ENCODE measurements around the gene DRAXIN.

The DRAXIN gene

DNA sequence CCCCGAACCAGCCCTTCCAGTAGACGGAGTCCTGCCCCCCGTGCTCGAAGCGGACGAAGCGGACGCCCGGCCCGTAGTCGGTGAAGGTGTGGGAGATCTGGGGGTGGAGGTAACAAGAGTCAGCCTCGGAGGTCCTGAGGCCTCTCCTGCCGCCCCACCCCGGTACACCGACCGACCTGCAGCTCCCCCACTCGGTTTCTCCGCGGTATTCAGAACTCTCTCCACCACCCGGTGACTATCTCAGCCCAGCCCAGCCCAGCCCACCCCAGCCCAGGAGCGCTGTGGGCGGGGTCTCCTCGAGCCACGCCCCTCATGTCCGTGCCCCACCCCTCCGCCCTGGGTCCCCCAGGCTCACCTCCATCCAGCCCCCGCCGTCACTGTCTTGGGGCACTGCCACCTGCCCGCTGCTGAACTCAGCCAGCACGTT, 42.8 kb upstream of the DRAXIN start:
- Histone ChIP-seq H3K36me3 (no peaks in the 10 kb centered on the region), H4K20me1 (peaks cover 2% of the 10 kb centered on the region; the same call in 1 of the 2 replicates), H3K27me3 (peaks cover 36% of the 10 kb centered on the region), H3K9me3 (no peaks in the 10 kb centered on the region), H3K4me1 (peaks cover 30% of the 10 kb centered on the region), H3K4me2 (no peak overlapping the region), H3K27ac (no peak overlapping the region), H3K9ac (no peak overlapping the region), H3K4me3 (no peak overlapping the region)
- TF ChIP-seq Cebpa-rat (IDR thresholded peaks at IDR 0.05), result no peak

DNA sequence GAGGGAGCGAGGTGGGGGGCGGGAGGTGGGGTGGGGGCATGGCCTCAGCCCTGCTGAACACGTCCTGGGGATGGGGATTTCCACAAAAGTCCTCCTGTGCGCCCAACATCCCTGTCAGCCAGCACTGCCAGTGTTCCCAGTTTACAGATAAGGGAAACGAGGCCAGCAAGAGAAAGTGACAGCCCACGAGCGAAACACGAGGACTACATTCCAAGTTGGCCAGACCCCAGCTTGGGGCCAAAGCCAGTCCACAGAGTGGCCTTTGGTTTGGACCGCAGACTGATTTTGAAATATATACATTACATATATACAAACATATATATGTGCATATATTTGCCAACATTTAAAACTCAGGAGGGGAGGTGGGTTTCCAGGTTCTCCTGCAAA, 42.3 kb upstream of the DRAXIN start:
- no peak overlapping the region for H3K4me2 ChIP-seq
- H3K4me3 ChIP-seq, result no peak overlapping the region
- H3K27ac ChIP-seq, result no peak overlapping the region
- peaks cover 35% of the 10 kb centered on the region for H3K4me1 ChIP-seq
- H3K36me3 ChIP-seq, result no peaks in the 10 kb centered on the region
- H4K20me1 ChIP-seq, result peaks cover 5% of the 10 kb centered on the region; the same call in 1 of the 2 replicates
- TF ChIP-seq Cebpa-rat (IDR thresholded peaks at IDR 0.05), result no peak
- H3K9me3 ChIP-seq, result no peaks in the 10 kb centered on the region
- peaks cover 41% of the 10 kb centered on the region for H3K27me3 ChIP-seq
- no peak overlapping the region for H3K9ac ChIP-seq

DNA sequence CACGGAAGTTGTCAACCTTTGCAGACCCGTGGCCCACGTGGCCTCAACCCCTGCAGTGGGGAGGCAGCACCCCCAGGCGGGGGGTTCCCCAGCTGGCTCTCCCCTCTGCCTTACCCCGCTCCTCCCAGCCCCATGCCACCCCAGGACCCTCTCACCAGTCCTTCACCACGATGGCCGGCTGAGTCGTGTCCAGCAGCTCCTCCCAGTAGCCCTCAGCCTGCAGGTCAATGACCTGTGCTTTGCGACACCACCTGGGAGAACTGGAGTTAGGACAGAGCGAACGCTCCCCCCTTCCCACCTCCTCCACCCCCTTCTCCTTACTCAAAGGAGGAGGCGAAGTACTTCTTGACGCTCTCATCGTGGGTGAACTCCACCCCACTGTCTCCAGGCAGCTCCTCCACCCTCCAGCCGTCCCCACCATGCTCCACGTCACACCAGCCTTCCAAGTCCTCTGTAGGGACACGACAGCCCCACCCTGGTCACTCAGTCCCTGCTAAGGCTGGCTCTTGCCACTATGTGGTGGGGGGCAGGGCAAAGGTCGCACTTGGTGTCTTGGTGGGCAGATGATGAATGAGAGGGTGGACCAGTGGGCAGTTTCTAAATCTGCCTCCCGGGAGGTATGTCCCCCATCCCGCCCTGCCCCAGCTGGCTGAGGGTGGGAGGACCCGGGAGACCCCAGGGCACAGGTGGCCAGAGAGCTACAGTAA, 41.7 kb upstream of the DRAXIN start:
- Histone ChIP-seq H3K27me3 (peaks cover 44% of the 10 kb centered on the region), H3K4me1 (peaks cover 35% of the 10 kb centered on the region), H3K9ac (no peak overlapping the region), H3K4me2 (peak overlapping the region; percentile 65), H3K4me3 (no peak overlapping the region), H4K20me1 (peaks cover 5% of the 10 kb centered on the region; the same call in 1 of the 2 replicates), H3K36me3 (no peaks in the 10 kb centered on the region), H3K27ac (no peak overlapping the region), H3K9me3 (no peaks in the 10 kb centered on the region)
- no peak for TF ChIP-seq Cebpa-rat (IDR thresholded peaks at IDR 0.05)

DNA sequence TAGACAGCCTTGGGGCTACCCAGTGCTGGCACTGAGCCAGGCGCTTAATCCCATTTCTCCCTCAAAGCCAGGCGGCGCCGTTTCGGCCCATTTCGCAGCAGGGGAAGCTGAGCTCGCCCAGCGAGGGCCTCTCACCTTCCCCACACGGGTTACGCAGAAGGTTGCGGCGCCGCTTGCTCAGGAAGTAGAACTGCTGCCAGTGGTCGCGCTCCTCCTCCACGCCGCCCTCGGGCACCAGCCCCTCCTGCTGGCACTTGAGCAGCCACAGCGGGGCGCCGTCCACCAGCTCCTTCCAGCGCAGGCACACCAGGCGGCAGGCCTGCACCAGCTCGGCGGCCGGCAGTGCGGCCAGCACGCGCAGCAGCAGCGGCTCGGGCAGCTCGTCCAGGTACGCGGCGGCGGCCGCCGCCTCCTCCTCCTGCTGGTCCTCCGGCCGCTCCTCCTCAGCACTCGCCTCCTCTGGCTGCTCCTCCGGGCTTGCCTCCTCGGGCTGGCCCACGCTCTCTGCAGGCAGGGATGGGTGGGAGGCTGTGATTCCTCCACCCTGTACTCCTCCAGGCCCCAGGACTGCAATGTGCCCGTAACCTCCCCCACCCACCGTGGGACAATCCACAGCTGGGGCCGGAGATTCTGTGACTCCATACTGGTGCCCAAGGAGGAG, 41.0 kb upstream of the DRAXIN start:
- no peak overlapping the region for H3K4me3 ChIP-seq
- H3K27ac ChIP-seq, result no peak overlapping the region
- peak overlapping the region; percentile 65 for H3K4me2 ChIP-seq
- no peak for TF ChIP-seq Cebpa-rat (IDR thresholded peaks at IDR 0.05)
- no peak overlapping the region for H3K9ac ChIP-seq
- peaks cover 38% of the 10 kb centered on the region for H3K4me1 ChIP-seq
- no peaks in the 10 kb centered on the region for H3K36me3 ChIP-seq
- H4K20me1 ChIP-seq, result peaks cover 5% of the 10 kb centered on the region; the same call in 1 of the 2 replicates
- peaks cover 44% of the 10 kb centered on the region for H3K27me3 ChIP-seq
- H3K9me3 ChIP-seq, result no peaks in the 10 kb centered on the region

DNA sequence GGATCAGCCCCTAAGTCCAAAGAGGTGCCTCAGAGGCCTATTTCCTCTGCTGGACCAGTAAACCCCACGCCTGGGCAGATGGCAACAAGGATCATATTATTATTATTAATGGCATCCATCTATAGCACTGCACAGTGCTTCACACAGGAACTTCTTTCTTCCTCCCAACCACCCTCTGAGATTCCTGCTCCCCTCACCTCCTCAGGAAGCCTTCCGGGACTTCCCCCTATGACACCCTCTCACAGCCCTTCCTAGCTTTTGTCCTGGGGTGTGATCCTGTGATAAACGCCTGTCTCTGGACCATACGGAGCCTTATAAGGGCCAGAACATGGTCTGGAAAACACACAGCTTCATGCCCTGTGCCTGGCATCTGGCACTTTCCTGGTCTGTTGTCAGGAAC, 40.5 kb upstream of the DRAXIN start:
- peaks cover 9% of the 10 kb centered on the region for H4K20me1 ChIP-seq
- TF ChIP-seq Cebpa-rat (IDR thresholded peaks at IDR 0.05), result no peak
- no peak overlapping the region for H3K27ac ChIP-seq
- H3K9ac ChIP-seq, result no peak overlapping the region
- no peaks in the 10 kb centered on the region for H3K36me3 ChIP-seq
- H3K4me2 ChIP-seq, result peak overlapping the region; percentile 65
- H3K4me1 ChIP-seq, result peaks cover 44% of the 10 kb centered on the region
- peaks cover 44% of the 10 kb centered on the region for H3K27me3 ChIP-seq
- no peak overlapping the region for H3K4me3 ChIP-seq
- H3K9me3 ChIP-seq, result no peaks in the 10 kb centered on the region

DNA sequence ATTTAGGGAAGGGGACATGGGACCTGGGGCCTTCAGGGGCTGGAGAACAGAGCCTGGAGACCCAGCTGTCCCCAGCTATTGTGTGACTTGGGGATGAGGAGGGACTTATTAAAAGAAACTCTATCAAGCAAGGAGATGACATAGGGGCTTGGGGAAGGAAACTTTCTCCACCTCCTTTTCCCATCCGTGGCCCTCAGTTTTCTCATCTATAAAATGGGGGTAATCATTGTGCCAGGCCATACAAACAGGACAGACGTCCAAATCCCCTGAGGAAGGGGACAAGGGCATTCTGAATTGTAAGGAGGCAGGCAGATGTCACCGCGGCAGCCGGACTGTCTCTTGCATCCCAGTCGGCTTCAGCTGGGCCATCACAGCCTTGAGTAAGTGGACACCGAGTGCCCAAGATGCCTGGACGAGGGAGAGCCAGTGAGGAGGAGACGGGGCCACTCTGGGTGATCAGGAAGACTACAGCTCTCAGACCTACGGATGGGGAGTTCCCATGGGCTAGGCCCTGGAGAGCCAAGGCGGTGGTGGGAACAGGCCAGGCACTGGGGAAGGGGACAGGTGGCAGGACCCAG, 39.2 kb upstream of the DRAXIN start:
- H3K4me1 ChIP-seq, result peaks cover 44% of the 10 kb centered on the region
- no peak overlapping the region for H3K4me2 ChIP-seq

DNA sequence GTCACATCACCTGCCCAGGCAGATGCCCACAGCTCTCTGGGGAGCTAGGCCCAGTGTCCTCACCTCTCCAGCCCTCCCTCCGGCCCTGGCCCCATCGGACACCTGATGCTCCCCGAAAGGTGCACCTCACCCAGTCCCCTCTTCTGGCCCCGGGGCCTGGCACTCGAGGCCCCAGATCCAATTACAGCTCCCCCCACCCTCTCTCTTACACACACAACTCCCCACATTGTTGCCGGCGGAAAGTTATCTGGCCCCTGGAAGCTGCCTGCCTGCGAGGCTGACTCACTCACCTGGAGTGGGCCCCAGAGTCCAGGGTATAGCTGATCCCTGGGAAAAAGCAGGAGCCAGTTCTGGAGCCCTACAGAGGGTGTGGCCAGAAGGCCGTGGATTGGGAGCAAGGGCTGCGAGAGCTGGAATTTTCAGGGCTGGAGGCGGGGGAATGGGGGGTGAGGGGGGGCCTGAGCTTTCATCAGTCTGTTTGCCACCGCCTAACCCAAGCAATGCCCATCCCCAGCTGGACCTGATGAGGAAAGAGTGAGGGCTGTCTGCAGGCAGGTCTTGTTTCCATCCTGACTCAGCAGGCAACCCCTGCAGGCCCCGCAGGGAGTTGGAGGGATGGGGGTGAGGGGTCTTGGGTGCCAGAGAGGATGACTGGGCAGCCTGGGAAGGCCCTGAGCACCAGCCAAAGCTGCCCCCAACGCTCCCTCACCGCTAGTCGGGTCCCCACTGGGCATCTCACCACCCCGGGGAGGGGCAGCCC, 38.2 kb upstream of the DRAXIN start:
- H3K27me3 ChIP-seq, result peaks cover 44% of the 10 kb centered on the region
- peaks cover 15% of the 10 kb centered on the region; the same call in 1 of the 2 replicates for H3K36me3 ChIP-seq
- H3K4me3 ChIP-seq, result no peak overlapping the region
- H3K27ac ChIP-seq, result no peak overlapping the region
- peak overlapping the region; percentile 88; the same call in 1 of the 2 replicates for H3K4me2 ChIP-seq
- H3K9ac ChIP-seq, result no peak overlapping the region
- H4K20me1 ChIP-seq, result peaks cover 9% of the 10 kb centered on the region
- no peaks in the 10 kb centered on the region for H3K9me3 ChIP-seq
- peaks cover 53% of the 10 kb centered on the region for H3K4me1 ChIP-seq
- no peak for TF ChIP-seq Cebpa-rat (IDR thresholded peaks at IDR 0.05)

More for the DNA sequence above, 39.2 kb upstream of the DRAXIN start:
- peaks cover 8% of the 10 kb centered on the region; the same call in 1 of the 2 replicates for H3K36me3 ChIP-seq
- H3K27ac ChIP-seq, result no peak overlapping the region
- no peaks in the 10 kb centered on the region for H3K9me3 ChIP-seq
- peaks cover 44% of the 10 kb centered on the region for H3K27me3 ChIP-seq
- H3K9ac ChIP-seq, result no peak overlapping the region
- peaks cover 9% of the 10 kb centered on the region for H4K20me1 ChIP-seq
- no peak for TF ChIP-seq Cebpa-rat (IDR thresholded peaks at IDR 0.05)
- H3K4me3 ChIP-seq, result no peak overlapping the region

DNA sequence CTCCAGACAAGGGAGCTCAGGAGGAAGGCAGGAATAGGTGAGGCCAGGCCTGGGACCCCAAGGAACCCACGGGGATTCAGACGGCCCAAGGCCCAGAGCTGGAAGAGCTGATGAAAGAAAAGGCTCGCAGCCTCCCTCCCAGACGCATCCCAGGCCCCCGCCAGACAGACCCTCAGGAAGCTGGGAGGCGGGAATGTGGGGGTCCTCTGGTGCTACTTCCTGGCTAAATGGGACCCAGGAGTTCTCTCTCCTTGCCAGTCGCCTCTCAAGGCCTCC, 37.7 kb upstream of the DRAXIN start:
- H3K27ac ChIP-seq, result no peak overlapping the region
- H3K4me3 ChIP-seq, result peak overlapping the region; percentile 67
- H3K36me3 ChIP-seq, result peaks cover 18% of the 10 kb centered on the region; the same call in 1 of the 2 replicates
- no peaks in the 10 kb centered on the region for H3K9me3 ChIP-seq
- H3K9ac ChIP-seq, result no peak overlapping the region
- H3K4me1 ChIP-seq, result peaks cover 53% of the 10 kb centered on the region
- peaks cover 9% of the 10 kb centered on the region for H4K20me1 ChIP-seq
- H3K4me2 ChIP-seq, result peak overlapping the region; percentile 88
- TF ChIP-seq Cebpa-rat (IDR thresholded peaks at IDR 0.05), result no peak
- peaks cover 44% of the 10 kb centered on the region for H3K27me3 ChIP-seq

DNA sequence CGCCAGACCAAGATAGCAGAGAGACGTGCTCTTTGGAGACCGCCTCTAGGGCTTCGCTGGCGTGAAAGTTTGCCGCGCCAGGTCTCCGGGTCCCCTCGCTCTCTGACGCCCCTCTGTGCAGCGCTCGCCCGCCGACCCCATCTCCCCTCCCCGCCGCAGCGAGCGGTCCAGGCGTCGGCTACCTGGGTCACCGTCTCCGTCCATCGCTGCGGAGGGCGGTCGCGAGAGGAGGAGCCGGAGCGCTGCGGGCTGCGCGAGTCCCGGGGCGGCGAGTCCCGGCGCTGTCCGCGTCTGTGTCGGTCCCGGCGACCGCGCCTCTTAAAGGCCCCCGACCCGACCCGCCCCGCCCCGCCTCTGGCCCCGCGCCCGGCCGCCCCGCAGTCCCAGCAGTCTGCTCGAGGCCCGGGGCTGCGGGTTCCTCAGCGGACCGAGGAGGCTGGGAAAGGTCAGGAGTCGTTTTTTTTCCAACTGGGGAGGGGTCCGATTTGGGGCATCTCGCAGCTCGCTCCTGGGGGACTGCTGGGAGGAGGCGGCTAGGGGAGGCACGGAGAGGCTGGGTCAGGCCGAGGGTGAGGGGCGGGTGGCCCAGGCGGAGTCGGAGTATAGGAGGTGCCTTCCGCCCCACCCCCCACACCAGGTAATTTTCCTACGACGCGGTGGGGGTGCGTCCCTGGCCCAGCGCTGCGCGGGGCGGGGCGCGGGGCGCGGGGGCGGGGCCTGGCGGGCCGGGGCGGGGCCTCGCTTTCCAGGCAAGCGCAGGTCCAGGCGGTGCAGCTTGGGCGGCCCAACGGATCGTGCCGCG, 37.2 kb upstream of the DRAXIN start, which contains the start of the genes FBXO2 and FBXO44:
FBXO2 (minus strand) TSS at position 293 of the 802 bp plus-strand sequence; CDS start at position 204, 89 bp downstream.
FBXO44 (plus strand) TSS at position 741 of the 802 bp plus-strand sequence. CDS start 959 bp downstream, outside the sequence.
- peaks cover 9% of the 10 kb centered on the region for H4K20me1 ChIP-seq
- H3K27ac ChIP-seq, result no peak within 1 kb of the TSS
- no peaks in the 10 kb centered on the region for H3K9me3 ChIP-seq
- peak within 1 kb of the TSS; percentile 67 for H3K4me3 ChIP-seq
- H3K9ac ChIP-seq, result peak within 1 kb of the TSS; percentile 61
- H3K27me3 ChIP-seq, result peaks cover 44% of the 10 kb centered on the region
- no peak for TF ChIP-seq Cebpa-rat (IDR thresholded peaks at IDR 0.05)
- H3K4me1 ChIP-seq, result peaks cover 53% of the 10 kb centered on the region
- peak within 1 kb of the TSS; percentile 97 for H3K4me2 ChIP-seq
- peaks cover 21% of the 10 kb centered on the region; the same call in 1 of the 2 replicates for H3K36me3 ChIP-seq

Measured in BLaER1 (cell line).